Globus pallidus (tissue), 1 donor: ENCODE data around the gene SIK3.

Experiments
- DNase-seq: peaks from one replicate; pipeline ENCODE4 v3.0.0-alpha.2; 2015; ENCODE audit warnings: low spot score

The SIK3 gene

GRCh38 chr11:116895048-116895757 is 203.0 kb downstream of the SIK3 start:
- DNase-seq, result no peak

DNA sequence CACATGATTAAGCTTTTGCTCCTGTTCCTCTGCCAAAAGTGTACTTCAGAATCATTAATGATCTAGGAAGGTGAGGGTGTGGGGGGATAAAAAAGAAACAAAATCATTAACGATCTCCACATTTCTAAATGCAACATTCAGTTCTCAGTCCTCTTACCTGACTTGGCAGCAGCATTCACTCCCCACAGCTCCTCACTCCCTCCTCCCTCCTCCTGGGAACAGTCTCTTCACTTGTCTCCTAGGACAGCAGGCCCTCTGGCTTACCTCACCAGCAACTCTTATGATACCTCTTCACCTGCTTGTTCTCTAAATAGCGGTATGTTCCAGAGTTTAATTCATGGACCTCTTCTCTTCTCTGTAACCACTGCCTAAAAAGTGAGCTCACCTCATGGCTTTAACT is 204.3 kb downstream of the SIK3 start:
- no peak for DNase-seq

DNA sequence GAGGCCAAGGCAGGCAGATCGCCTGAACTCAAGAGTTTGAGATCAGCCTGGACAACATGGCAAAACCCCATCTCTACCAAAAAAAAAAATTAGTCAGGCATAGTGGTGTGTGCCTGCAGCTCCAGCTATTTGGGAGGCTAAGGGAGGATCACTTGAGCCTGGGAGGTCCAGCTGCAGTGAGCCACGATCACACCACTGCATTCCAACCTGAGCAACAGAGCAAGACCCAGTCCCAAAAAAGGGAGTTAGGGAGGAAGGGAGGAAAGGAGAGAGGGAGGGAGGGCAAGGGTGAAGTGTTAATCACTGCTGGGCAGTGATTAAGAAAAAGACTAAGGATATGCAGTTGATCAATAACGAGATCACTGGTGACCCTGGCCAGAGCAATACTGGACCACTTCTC is 204.8 kb downstream of the SIK3 start:
- DNase-seq, result no peak

DNA sequence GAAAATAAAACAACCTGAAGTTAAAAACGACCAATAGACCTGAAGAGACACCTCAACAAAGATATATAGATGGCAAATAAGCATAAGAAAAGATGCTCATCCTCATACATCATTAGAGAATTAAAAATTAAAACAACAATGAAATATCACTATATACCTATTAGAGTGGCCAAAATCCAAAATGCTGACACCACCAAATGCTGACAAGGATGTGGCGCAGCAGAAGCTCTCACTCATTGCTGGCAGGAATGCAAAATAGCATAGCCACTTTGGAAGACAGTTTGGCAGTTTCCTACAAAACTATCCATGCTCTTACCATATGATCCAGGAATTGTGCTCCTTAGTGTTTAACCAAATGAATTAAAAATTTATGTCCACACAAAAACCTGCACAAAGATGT is 205.9 kb downstream of the SIK3 start:
- DNase-seq, result no peak

DNA sequence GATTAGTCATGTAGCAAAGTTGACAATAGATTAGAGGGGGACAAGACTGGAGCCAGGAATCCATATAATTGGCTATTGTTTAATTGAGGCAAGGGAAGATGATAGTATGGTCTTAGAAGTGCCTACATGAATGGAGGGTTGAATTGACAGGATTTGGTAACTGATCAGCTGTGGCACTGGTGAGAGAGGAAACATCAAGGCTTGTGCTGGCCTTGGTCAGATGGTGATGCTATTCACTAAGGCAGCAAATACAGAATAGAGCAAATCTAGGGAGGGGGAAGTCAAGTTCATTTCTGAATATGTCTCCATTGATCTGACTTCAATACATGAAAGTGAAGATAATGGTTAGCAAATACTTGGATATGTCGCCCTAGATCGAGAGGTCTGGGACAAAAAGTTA is 206.5 kb downstream of the SIK3 start:
- DNase-seq, result peak; percentile 68

- no peak for DNase-seq
Measured at GRCh38 chr11:116890607-116891006, 207.6 kb downstream of the SIK3 start.

GRCh38 chr11:116890193-116890592 is 208.0 kb downstream of the SIK3 start:
- DNase-seq, result no peak

- DNase-seq, result no peak
Measured at GRCh38 chr11:116888884-116889549, 209.2 kb downstream of the SIK3 start.

- DNase-seq, result no peak
Measured at GRCh38 chr11:116888024-116888423, 210.2 kb downstream of the SIK3 start.

- DNase-seq, result peak; percentile 56
Measured at GRCh38 chr11:116885951-116886655, 212.1 kb downstream of the SIK3 start.

GRCh38 chr11:116882386-116882785 is 215.8 kb downstream of the SIK3 start:
- no peak for DNase-seq

DNA sequence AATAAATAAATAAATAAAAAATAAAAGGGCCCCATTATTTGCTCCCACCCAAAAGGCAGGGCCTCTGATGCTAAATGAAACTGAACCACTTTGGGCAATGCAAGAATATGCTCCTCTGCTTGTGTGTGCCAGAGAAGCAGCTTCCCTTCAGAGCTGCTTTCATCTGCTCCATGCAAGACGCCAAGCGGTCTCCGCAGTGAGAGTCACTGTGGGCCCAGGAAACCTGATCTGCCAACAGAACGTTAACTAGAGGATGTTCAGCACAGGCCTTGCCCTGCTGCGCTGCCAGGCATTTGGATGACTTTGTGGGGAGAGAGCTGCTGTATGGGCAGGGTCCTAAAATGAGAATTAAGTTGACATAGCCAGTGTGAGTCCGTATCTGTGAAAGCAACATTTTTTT is 217.1 kb downstream of the SIK3 start:
- peak; percentile 53 for DNase-seq

GRCh38 chr11:116879800-116880625 is 218.2 kb downstream of the SIK3 start:
- peak; percentile 78 for DNase-seq

- DNase-seq, result no peak
Measured at GRCh38 chr11:116876656-116877055, 221.6 kb downstream of the SIK3 start.

- DNase-seq, result no peak
Measured at GRCh38 chr11:116875194-116875593, 223.0 kb downstream of the SIK3 start.

DNA sequence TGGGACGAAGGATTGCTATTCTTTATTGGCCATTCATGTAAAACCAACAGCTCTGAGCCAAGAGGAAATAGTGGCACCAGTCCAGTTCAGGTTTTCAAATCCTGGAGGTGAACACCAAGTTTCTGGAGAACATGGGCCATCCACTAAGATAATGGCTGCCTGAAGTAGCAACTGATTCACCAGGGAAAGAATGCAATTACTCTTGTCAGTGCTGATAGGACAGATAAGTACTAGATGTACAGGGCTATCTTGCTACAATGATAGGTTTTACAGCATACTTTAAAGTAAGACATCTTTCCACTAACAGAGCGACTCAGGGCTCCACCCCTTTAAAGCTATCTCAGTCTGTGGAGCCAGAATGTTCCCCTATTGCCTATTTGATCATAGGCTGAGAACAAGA is 224.0 kb downstream of the SIK3 start:
- DNase-seq, result no peak

- no peak for DNase-seq
Measured at GRCh38 chr11:116873381-116873780, 224.8 kb downstream of the SIK3 start.

- DNase-seq, result no peak
Measured at GRCh38 chr11:116871248-116871647, 227.0 kb downstream of the SIK3 start.

DNA sequence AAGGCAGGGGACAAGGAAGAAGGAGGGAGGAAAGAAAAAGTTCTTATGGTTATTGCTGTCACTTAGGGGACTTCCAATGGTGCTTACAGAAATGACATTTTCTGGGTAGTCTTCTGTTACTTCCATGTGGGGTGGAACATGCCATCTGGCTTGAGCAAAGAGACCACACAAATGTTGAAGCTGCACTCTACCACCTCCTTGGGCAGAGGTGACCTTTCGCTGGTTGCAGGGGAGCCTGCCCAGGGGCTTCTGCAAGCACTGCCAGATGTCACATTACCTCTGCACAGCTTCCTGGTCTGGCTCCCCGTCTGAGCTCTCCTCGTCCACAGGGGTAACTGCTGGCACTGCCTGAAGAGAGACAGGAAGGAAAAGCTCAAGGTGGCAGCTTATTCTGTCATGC is 228.2 kb downstream of the SIK3 start:
- no peak for DNase-seq

- peak; percentile 89 for DNase-seq
Measured at GRCh38 chr11:116869610-116870009, 228.6 kb downstream of the SIK3 start.

DNA sequence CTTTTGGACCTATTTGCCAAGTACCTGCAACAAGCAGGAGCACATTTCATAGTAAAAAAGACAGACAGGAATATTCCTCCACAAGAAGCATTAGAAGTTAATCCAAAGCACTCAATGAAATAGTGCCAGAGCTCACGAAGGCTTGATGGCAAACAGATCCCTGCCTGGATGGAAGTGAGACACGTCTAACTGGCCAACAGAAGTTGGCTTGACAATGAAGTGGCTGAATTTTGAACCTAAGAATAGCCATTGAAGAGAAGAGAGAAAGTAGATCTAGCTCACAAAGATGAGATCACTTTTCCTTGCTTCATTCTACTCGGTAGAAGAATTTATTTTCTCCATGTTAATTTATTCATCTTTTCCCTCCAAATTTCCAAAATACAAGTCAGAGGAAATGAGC is 230.2 kb downstream of the SIK3 start:
- DNase-seq, result no peak

GRCh38 chr11:116867619-116868018 is 230.6 kb downstream of the SIK3 start:
- DNase-seq, result no peak
